Lung (tissue), 12 donors: ENCODE measurements around the gene SP8. TPM values are rescaled to one million over a fixed set of nuclear protein-coding genes. Genes with fewer than 3 reads are reported as not detected.
A peak's percentile ranks its signal among the peaks of the same experiment; 100 is the strongest.

Source experiments
- ATAC-seq: fragments of 200-7000 bp; cut with Tn5 transposase; one replicate; pipeline ENCODE4 v1.9.1; 2020; ENCODE audit warnings: moderate number of reproducible peaks; ENCODE audit not compliant: insufficient read depth, low FRiP score
- DNase-seq, 3 donors: peaks; one replicate each; pipeline ENCODE4 v3.0.0-alpha.2; 2013 to 2017
- H3K27ac ChIP-seq, 2 donors: one replicate each; pipeline ENCODE4 v1.5.1; 2013; ENCODE audit warnings: mild to moderate bottlenecking in 2 of 2, moderate library complexity in 2 of 2, control low read depth in 1 of 2, inconsistent platforms in 1 of 2, low read depth in 1 of 2, low read length in 1 of 2
- H3K27me3 ChIP-seq, 3 donors: one replicate each; pipeline ENCODE4 v1.5.1; 2013; ENCODE audit warnings: low read length in 2 of 3; ENCODE audit not compliant: control insufficient read depth in 3 of 3, insufficient read depth in 3 of 3
- H3K36me3 ChIP-seq, 4 donors: one replicate each; pipeline ENCODE4 v1.5.1; 2013; ENCODE audit warnings: low read length in 4 of 4, mild to moderate bottlenecking in 1 of 4, moderate library complexity in 1 of 4; ENCODE audit not compliant: control insufficient read depth in 4 of 4, insufficient read depth in 4 of 4
- H3K4me1 ChIP-seq, 5 donors: one replicate each; pipeline ENCODE4 v1.5.1; 2013; ENCODE audit warnings: low read length in 5 of 5, mild to moderate bottlenecking in 2 of 5, moderate library complexity in 1 of 5; ENCODE audit not compliant: control insufficient read depth in 5 of 5, insufficient read depth in 5 of 5
- H3K4me3 ChIP-seq: one replicate; pipeline ENCODE4 v1.5.1; 2013; ENCODE audit warnings: mild to moderate bottlenecking, control low read depth, moderate library complexity
- H3K9ac ChIP-seq, 2 donors: one replicate each; pipeline ENCODE4 v1.5.1; 2013; ENCODE audit warnings: low read length in 2 of 2, control low read depth in 1 of 2; ENCODE audit not compliant: insufficient read depth in 1 of 2
- H3K9me3 ChIP-seq, 4 donors: one replicate each; pipeline ENCODE4 v1.5.1; 2013; ENCODE audit warnings: low read length in 3 of 4, mild to moderate bottlenecking in 1 of 4, moderate library complexity in 1 of 4; ENCODE audit not compliant: control insufficient read depth in 4 of 4, insufficient read depth in 3 of 4
- CTCF ChIP-seq: IDR thresholded peaks from 2 replicates; pipeline ENCODE4 v1.5.1; 2012; ENCODE audit warnings: mild to moderate bottlenecking; ENCODE audit errors: control extremely low read depth, extremely low read depth
- WGBS, 2 donors: extraction: QIAGEN DNeasy Blood & Tissue Kit; methylation state at CpG; one replicate each; pipeline ENCODE4 v1.1.7; 2013; 5-methylcytosine and 5-hydroxymethylcytosine counted together
- polyA plus RNA-seq, 2 donors: library from polyadenylated mRNA; stranded (reverse); fragments of 200-250 nt; gene quantifications; one replicate each; pipeline ENCODE4 v1.2.1, GENCODE V29; 2013
- total RNA-seq, 2 donors: library from RNA; depleted of rRNA in 1 of 2; stranded (reverse); fragments of >200 nt in 1 of 2; gene quantifications; one replicate each; pipeline ENCODE4 v1.2.1, GENCODE V29; 2014 to 2021
- donor health status: control.
- donor health status: control.
- donor health status: Bipolar disorder and iron deficiency.
- donor health status: healthy.
- donor health status: DM: yes; HTN: yes; CAD: no.

SP8 gene
- total and polyA plus RNA-seq, 4 donors = not detected

GRCh38 chr7:20748853-20749252 lies 37.8 kb downstream of the SP8 start:
- no peak for ATAC-seq
- WGBS, 2 donors = 88 to 93% methylated on average over 1 of the region's 1 CpG
- Histone ChIP-seq H3K27me3 (no peaks in the 10 kb centered on the region), H3K4me3 (no peak overlapping the region), H3K9ac (no peak overlapping the region), H3K36me3 (no peaks in the 10 kb centered on the region), H3K9me3 (no peaks in the 10 kb centered on the region), H3K4me1 (peaks cover 0 to 6% (median 0%) of the 10 kb centered on the region in 5 donors), H3K27ac (no peak overlapping the region)
- TF ChIP-seq CTCF = no peak
- DNase-seq = no peak

DNA sequence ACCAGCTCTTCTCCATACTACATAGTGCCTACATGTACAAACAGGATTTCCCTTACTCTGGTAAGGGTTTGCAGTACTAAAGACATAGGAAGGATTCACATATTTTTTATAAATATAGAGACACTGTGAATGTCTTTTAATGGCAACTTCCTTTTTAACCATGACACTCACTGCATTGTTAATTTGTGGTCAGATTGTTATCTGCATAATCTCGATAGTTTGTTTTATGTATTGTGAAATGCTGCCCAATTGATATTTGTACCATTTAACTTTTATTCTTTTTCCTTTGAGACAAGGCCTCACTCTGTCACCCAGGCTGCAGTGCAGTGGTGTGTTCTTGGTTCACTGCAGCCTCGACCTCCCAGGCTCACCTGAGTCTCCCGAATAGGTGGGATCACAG lies 39.7 kb downstream of the SP8 start:
- H3K27me3 ChIP-seq = no peaks in the 10 kb centered on the region
- H3K9ac ChIP-seq = no peak overlapping the region
- no peak for DNase-seq
- no peaks in the 10 kb centered on the region for H3K36me3 ChIP-seq
- H3K9me3 ChIP-seq = no peaks in the 10 kb centered on the region
- no peak overlapping the region for H3K4me3 ChIP-seq
- H3K27ac ChIP-seq = no peak overlapping the region
- 65 to 68% methylated on average over 3 of the region's 3 CpGs for WGBS, 2 donors
- ATAC-seq = no peak
- TF ChIP-seq CTCF = no peak
- H3K4me1 ChIP-seq = peaks cover 0 to 6% (median 0%) of the 10 kb centered on the region in 5 donors

GRCh38 chr7:20745702-20746101 lies 41.0 kb downstream of the SP8 start:
- DNase-seq (no peak), ATAC-seq (no peak)
- H3K4me1 ChIP-seq = peaks cover 0 to 6% (median 0%) of the 10 kb centered on the region in 5 donors
- H3K27me3 ChIP-seq = no peaks in the 10 kb centered on the region
- TF ChIP-seq CTCF = no peak
- no peak overlapping the region for H3K9ac ChIP-seq
- no peak overlapping the region for H3K4me3 ChIP-seq
- H3K9me3 ChIP-seq = no peaks in the 10 kb centered on the region
- no peaks in the 10 kb centered on the region for H3K36me3 ChIP-seq
- H3K27ac ChIP-seq = no peak overlapping the region
- WGBS, 2 donors = 81 to 85% methylated on average over 7 of the region's 7 CpGs

- no peaks in the 10 kb centered on the region for H3K9me3 ChIP-seq
- peaks cover 0 to 6% (median 0%) of the 10 kb centered on the region in 5 donors for H3K4me1 ChIP-seq
- H3K36me3 ChIP-seq = no peaks in the 10 kb centered on the region
- H3K9ac ChIP-seq = no peak overlapping the region
- no peak for ATAC-seq
- no peak overlapping the region for H3K27ac ChIP-seq
- no peak for TF ChIP-seq CTCF
- peak; percentile 32 to 75 (median 64) for DNase-seq
- no peak overlapping the region for H3K4me3 ChIP-seq
- H3K27me3 ChIP-seq = no peaks in the 10 kb centered on the region
- 38 to 63% methylated on average over 7 of the region's 7 CpGs for WGBS, 2 donors
Observed at GRCh38 chr7:20744954-20745446, 41.7 kb downstream of the SP8 start.
